SK-N-MC (cell line): ENCODE results near the gene MOGAT2.

ENCODE experiments used
- EZH2 ChIP-seq: fragments of 200-600 bp; sonication (generic); IDR thresholded peaks from one replicate; pipeline ENCODE4 v1.6.1; 2017; ENCODE audit warnings: antibody characterized with exemption
- FOXP2 ChIP-seq: optimal IDR thresholded peaks from 2 replicates; pipeline ENCODE3; 2011; ENCODE audit warnings: mild to moderate bottlenecking, moderate library complexity; ENCODE audit not compliant: insufficient read depth; ENCODE audit errors: extremely low read length, control extremely low read depth
- POLR2AphosphoS5 ChIP-seq: IDR thresholded peaks from 2 replicates; pipeline ENCODE4 v1.6.1; 2012; ENCODE audit warnings: mild to moderate bottlenecking, low read depth, low read length, borderline replicate concordance

DNA sequence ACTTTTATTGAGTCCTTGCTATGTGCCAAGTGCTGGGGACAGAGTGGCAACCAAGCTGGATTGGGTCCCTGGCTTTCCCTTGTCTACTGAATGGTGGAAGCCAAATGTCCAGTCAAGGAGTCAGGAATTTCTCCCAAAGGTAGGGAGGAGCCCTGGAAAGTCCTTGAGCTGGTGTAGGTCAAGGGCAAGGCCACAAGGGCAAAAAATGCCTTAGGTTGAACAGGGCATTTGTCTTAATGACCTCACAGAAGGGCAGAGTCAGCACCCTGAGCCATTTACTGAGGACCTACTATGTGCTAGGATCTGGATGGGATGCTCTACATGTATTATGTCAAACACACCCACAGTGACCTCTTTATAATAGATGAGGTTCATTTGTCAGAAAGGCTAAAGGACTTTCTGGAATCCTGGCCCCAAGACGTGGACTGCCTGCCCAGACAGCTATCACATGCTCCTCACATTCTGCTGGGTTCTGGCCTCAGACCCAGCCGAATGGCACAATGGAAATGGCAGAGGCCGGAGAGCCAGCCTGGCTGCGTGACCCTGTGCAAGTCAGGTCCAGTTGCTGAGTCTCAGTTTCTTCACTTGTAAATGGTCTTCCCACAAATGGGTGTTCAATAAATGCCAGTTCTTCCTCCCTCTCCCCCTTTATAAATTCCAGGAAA lies 17.7 kb downstream of the MOGAT2 start:
- TF ChIP-seq EZH2 = no peak
- TF ChIP-seq POLR2AphosphoS5 = no peak
- no peak for TF ChIP-seq FOXP2
